Breast epithelium (tissue), 4 donors: Measurements from ENCODE around the gene TBC1D1. TPM values are rescaled to one million over a fixed set of nuclear protein-coding genes. Genes with fewer than 3 reads are reported as not detected.
"Not testable (repeated sequence)": the region's sequence is repeated elsewhere in the genome, so short reads cannot be mapped to it uniquely, and the experiment has no call there.

ENCODE experiments used
- DNase-seq, 2 donors: peaks; one replicate each; pipeline ENCODE4 v3.0.0-alpha.2; 2019; ENCODE audit warnings: low spot score in 2 of 2
- H3K27ac ChIP-seq, 2 donors: fragments of 200-600 bp; sonication (generic) in 1 of 2; one replicate each; pipeline ENCODE4 v1.5.1; 2016 to 2019; ENCODE audit warnings: mild to moderate bottlenecking in 1 of 2
- H3K27me3 ChIP-seq, 2 donors: fragments of 200-600 bp; sonication (generic) in 1 of 2; one replicate each; pipeline versions ENCODE4 v1.5.1 to v1.6.0; 2017 to 2019; ENCODE audit warnings: control low read depth in 1 of 2, mild to moderate bottlenecking in 1 of 2
- H3K36me3 ChIP-seq: fragments of 200-600 bp; one replicate; pipeline ENCODE4 v1.5.1; 2019
- H3K4me1 ChIP-seq, 2 donors: fragments of 200-600 bp; sonication (generic); one replicate each; pipeline ENCODE4 v1.5.1; 2016 to 2019; ENCODE audit warnings: control low read depth in 1 of 2
- H3K4me3 ChIP-seq, 3 donors: fragments of 200-600 bp; sonication (generic); 1 replicate in 2 of 3; 2 replicates in 1 of 3; pipeline ENCODE4 v1.5.1; 2016 to 2019; ENCODE audit warnings: mild to moderate bottlenecking in 3 of 3, moderate library complexity in 2 of 3
- H3K9me3 ChIP-seq, 2 donors: fragments of 200-600 bp; sonication (generic) in 1 of 2; one replicate each; pipeline ENCODE4 v1.5.1; 2016 to 2019; ENCODE audit warnings: control low read depth in 1 of 2
- POLR2A ChIP-seq: fragments of 450-650 bp; IDR thresholded peaks from one replicate; pipeline ENCODE4 v1.6.1; 2016; ENCODE audit warnings: antibody characterized with exemption, mild to moderate bottlenecking, moderate library complexity
- POLR2AphosphoS5 ChIP-seq, 3 donors: sonication (generic); formaldehyde crosslinking; IDR thresholded peaks; one replicate each; pipeline ENCODE4 v1.6.1; 2017; ENCODE audit warnings: antibody characterized with exemption in 3 of 3
- intact Hi-C: fragments of 100-400 bp; cut with DNase I; formaldehyde crosslinking; loops from one replicate; pipeline ENCODE4 v1.15.1; 2023; ENCODE audit warnings: low total_unique reads
- total RNA-seq, 3 donors: library from RNA; depleted of rRNA; stranded (reverse); fragments of >200 nt; gene quantifications; one replicate each; pipeline ENCODE4 v1.1.0, GENCODE V29; 2016
- TF ChIP-seq, protein P1 (sequence below), 3 donors: fragments of 450-650 bp; IDR thresholded peaks; one replicate each; pipeline ENCODE4 v1.5.1; 2016 to 2017; ENCODE audit warnings: antibody characterized with exemption in 3 of 3, mild to moderate bottlenecking in 3 of 3, moderate library complexity in 3 of 3

The TBC1D1 gene
- total RNA-seq, 3 donors from 2014 or later = 55.2 to 80.9 (median 63.9) TPM

DNA sequence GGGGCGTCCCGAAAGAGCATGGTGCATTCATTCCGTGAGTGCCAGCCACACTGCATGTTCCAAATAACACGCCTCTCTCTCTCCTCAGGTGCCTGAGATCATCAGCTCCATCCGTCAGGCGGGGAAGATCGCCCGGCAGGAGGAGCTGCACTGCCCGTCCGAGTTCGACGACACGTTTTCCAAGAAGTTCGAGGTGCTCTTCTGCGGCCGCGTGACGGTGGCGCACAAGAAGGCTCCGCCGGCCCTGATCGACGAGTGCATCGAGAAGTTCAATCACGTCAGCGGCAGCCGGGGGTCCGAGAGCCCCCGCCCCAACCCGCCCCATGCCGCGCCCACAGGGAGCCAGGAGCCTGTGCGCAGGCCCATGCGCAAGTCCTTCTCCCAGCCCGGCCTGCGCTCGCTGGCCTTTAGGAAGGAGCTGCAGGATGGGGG, 123.6 kb downstream of the TBC1D1 start:
- Histone ChIP-seq H3K27me3 (no peaks in the 10 kb centered on the region), H3K4me3 (no peak overlapping the region), H3K36me3 (no peaks in the 10 kb centered on the region), H3K27ac (no peak overlapping the region), H3K9me3 (no peaks in the 10 kb centered on the region), H3K4me1 (no peaks in the 10 kb centered on the region)
- DNase-seq = no peak
- intact Hi-C loops = no loop called here
- no peak for TF ChIP-seq POLR2AphosphoS5 (IDR thresholded peaks at IDR 0.05)
- no peak for TF ChIP-seq POLR2A
- TF ChIP-seq, protein P1, sequence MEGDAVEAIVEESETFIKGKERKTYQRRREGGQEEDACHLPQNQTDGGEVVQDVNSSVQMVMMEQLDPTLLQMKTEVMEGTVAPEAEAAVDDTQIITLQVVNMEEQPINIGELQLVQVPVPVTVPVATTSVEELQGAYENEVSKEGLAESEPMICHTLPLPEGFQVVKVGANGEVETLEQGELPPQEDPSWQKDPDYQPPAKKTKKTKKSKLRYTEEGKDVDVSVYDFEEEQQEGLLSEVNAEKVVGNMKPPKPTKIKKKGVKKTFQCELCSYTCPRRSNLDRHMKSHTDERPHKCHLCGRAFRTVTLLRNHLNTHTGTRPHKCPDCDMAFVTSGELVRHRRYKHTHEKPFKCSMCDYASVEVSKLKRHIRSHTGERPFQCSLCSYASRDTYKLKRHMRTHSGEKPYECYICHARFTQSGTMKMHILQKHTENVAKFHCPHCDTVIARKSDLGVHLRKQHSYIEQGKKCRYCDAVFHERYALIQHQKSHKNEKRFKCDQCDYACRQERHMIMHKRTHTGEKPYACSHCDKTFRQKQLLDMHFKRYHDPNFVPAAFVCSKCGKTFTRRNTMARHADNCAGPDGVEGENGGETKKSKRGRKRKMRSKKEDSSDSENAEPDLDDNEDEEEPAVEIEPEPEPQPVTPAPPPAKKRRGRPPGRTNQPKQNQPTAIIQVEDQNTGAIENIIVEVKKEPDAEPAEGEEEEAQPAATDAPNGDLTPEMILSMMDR (IDR thresholded peaks at IDR 0.05) = no peak

DNA sequence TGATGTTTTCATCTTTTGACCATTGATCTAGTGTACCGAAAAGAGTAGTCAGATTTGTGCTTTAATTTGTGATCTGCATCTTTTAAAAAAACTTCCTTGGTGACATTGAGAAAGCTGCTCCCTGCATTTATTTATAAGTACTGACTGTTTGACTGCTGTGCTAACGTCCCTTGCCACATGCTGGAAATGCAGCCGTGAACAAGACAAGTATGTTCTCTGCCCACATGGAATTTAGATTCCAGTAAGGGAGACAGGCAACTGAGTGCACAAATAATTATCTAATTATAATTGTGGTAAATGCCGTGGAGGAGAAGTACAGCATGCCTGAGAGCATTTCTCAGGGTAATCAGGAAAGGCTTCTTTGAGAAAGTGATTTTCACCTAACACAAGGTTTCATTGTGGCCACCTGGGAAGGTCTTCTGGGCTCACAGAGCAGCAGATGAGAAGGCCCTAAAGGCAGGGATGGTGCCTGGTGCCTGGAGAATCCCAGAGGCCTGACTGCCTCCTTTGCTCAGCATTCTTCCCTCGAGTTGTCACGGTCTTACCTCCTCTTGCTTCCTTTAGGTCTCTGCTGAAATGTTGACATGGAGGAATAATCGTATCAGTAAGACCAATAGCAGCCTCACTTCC, 125.1 kb downstream of the TBC1D1 start:
- no peaks in the 10 kb centered on the region for H3K27me3 ChIP-seq
- DNase-seq = no peak
- TF ChIP-seq POLR2A (no peak), POLR2AphosphoS5 (IDR thresholded peaks at IDR 0.05) (no peak)
- TF ChIP-seq, protein P1 (IDR thresholded peaks at IDR 0.05) = no peak
- no peaks in the 10 kb centered on the region for H3K9me3 ChIP-seq
- no peaks in the 10 kb centered on the region for H3K36me3 ChIP-seq
- no peaks in the 10 kb centered on the region for H3K4me1 ChIP-seq
- H3K27ac ChIP-seq = no peak overlapping the region
- H3K4me3 ChIP-seq = no peak overlapping the region
- intact Hi-C loops = no loop called here

DNA sequence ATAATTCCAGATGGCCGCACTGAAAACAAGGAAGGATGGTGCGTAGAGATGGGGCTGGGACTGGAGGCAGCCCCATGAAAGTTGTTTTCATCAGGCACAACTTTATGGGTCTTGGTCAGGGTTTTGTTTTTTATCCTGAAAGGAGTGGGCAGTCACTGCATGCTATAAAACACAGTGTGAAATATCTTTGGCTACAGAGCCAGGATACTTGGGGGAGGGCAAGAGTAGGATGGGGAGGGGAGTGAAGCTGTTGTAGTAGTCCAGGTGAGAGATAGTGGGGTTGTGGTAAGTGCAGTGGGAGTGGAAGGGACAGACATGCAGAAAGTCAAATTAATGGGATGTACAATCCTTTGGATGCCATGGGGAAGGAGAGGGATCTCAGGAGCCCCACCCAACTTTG, 125.8 kb downstream of the TBC1D1 start:
- Histone ChIP-seq H3K4me1 (no peaks in the 10 kb centered on the region), H3K36me3 (no peaks in the 10 kb centered on the region), H3K4me3 (no peak overlapping the region), H3K27ac (no peak overlapping the region), H3K9me3 (no peaks in the 10 kb centered on the region), H3K27me3 (no peaks in the 10 kb centered on the region)
- TF ChIP-seq, protein P1 (IDR thresholded peaks at IDR 0.05) = no peak
- no peak for TF ChIP-seq POLR2A
- TF ChIP-seq POLR2AphosphoS5 (IDR thresholded peaks at IDR 0.05) = no peak
- no peak for DNase-seq
- intact Hi-C loops = no loop called here

DNA sequence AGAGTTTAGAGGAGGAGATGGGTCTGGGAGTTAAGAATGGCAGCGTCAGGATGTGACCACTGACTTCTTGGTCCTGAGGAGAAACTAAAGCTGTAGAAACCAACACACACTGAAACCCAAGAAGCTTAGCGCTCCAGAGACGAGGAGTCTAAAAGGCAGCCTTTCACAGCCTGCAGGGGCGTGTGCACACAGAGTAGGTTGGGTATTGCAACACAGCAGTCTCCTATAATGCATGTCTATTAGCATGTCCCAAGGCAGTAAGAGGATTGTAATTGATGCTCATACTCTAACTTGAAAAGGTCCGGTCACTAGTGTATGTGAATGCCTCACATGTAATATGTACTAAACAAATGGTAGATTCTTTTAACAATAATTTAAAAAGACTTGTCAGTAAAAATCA, 126.7 kb downstream of the TBC1D1 start:
- no peaks in the 10 kb centered on the region for H3K36me3 ChIP-seq
- H3K27ac ChIP-seq = no peak overlapping the region
- DNase-seq = no peak
- intact Hi-C loops = no loop called here
- no peak for TF ChIP-seq POLR2AphosphoS5 (IDR thresholded peaks at IDR 0.05)
- TF ChIP-seq, protein P1 (IDR thresholded peaks at IDR 0.05) = no peak
- no peak for TF ChIP-seq POLR2A
- no peaks in the 10 kb centered on the region for H3K27me3 ChIP-seq
- H3K9me3 ChIP-seq = no peaks in the 10 kb centered on the region
- H3K4me1 ChIP-seq = no peaks in the 10 kb centered on the region
- no peak overlapping the region for H3K4me3 ChIP-seq

DNA sequence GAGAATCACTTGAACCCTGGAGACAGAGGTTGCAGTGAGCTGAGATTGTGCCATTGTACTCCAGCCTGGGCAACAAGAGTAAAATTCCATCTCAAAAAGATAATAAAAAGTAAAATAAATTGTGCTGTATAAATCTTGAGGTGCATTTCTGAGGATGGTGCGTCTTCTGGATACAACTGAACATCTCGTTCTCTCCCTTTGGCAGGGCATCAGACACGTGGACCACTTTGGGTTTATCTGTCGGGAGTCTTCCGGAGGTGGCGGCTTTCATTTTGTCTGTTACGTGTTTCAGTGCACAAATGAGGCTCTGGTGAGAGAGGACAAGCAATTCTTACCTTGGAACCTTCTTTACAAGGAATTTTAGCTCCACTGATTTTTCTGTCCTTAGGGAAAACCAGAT, 129.5 kb downstream of the TBC1D1 start:
- Histone ChIP-seq H3K27ac (no peak overlapping the region), H3K4me1 (no peaks in the 10 kb centered on the region), H3K36me3 (no peaks in the 10 kb centered on the region), H3K9me3 (no peaks in the 10 kb centered on the region), H3K27me3 (no peaks in the 10 kb centered on the region), H3K4me3 (no peak overlapping the region)
- no peak for DNase-seq
- no peak for TF ChIP-seq POLR2AphosphoS5 (IDR thresholded peaks at IDR 0.05)
- TF ChIP-seq, protein P1 (IDR thresholded peaks at IDR 0.05) = no peak
- TF ChIP-seq POLR2A = no peak
- intact Hi-C loops = loop anchor here (10.0 kb wide), 1 partner anchor 206 kb away; no protein-coding TSS in a partner anchor

DNA sequence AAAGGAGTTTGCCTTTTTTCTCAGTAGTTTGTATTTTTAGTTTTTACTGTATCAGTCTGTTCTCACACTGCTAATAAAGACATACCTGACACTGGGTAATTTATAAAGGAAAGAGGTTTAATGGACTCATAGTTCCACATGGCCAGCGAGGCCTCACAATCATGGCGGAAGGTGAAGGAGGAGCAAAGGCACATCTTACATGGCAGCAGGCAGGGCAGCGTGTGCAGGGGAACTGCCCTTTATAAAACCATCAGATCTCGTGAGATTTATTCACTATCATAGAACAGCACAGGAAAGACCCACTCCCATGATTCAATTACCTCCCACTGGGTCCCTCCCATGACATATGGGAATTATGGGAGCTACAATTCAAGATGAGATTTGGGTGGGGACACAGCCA, 130.1 kb downstream of the TBC1D1 start:
- intact Hi-C loops = loop anchor here (10.0 kb wide), 1 partner anchor 206 kb away; no protein-coding TSS in a partner anchor
- H3K27ac ChIP-seq, H3K4me1 ChIP-seq: not testable (repeated sequence)

More for the DNA sequence above, 130.1 kb downstream of the TBC1D1 start:
- not testable (repeated sequence) for H3K36me3 ChIP-seq, H3K9me3 ChIP-seq, DNase-seq, H3K27me3 ChIP-seq, H3K4me3 ChIP-seq
